GM12878 (cell line): Measurements from ENCODE around the gene ADAMTS3. TPM values are rescaled to one million over a fixed set of nuclear protein-coding genes. Genes with fewer than 3 reads are reported as not detected.

Source experiments
- ATAC-seq: fragments of 200-7000 bp; cut with Tn5 transposase; 3 replicates; pipeline ENCODE4 v1.9.1; 2020; ENCODE audit warnings: mild to moderate bottlenecking, moderate library complexity
- BruUV-seq: library from RNA; stranded (reverse); fragments of 400-500 nt; replicated peaks from 2 replicates; lab custom pipeline; 2021; lab: Mats Ljungman, UMichigan
- CTCF ChIA-PET: fragments of 300-600 bp; sonication (Branson Sonifier 250); formaldehyde crosslinking; extraction: SDS; loops from one replicate; lab custom pipeline; 2021; ENCODE audit warnings: inconsistent platforms; lab: Yijun Ruan, JAX
- POLR2A ChIA-PET: fragments of 350-600 bp; formaldehyde crosslinking; extraction: SDS; loops from one replicate; lab custom pipeline; 2021; ENCODE audit warnings: inconsistent platforms; lab: Charles Lee
- RAD21 ChIA-PET: fragments of 300-600 bp; sonication (Branson Sonifier 250); formaldehyde crosslinking; loops from one replicate; lab custom pipeline; 2023; ENCODE audit warnings: antibody characterized with exemption; ENCODE audit not compliant: unreplicated experiment; lab: Charles Lee
- SMC1A ChIA-PET: fragments of 300-600 bp; sonication (Branson Sonifier 250); formaldehyde crosslinking; loops from one replicate; lab custom pipeline; 2023; ENCODE audit not compliant: unreplicated experiment, uncharacterized antibody; lab: Charles Lee
- DNase-seq: peaks from one replicate; pipeline ENCODE4 v3.0.0-alpha.2; 2011; ENCODE audit warnings: low read depth, low spot score
- FAIRE-seq: peaks from 3 replicates; lab custom pipeline; 2011; peaks lifted over from hg19 to GRCh38; lab: Jason Lieb, UNC
- H2AFZ ChIP-seq: 2 replicates; pipeline ENCODE4 v1.6.0; 2011; ENCODE audit warnings: low read depth, low read length, control low read depth; ENCODE audit not compliant: control insufficient read depth
- H3K27ac ChIP-seq: 2 replicates; pipeline ENCODE4 v1.5.1; 2011; ENCODE audit warnings: control low read depth; ENCODE audit not compliant: control insufficient read depth, insufficient read depth
- H3K27me3 ChIP-seq, 2 experiments: replicated peaks in 1 of 2; 2 replicates each; pipeline versions ENCODE4 v1.6.0 to v1.6.1; 2011; ENCODE audit warnings: low read length in 1 of 2; ENCODE audit not compliant: control insufficient read depth in 2 of 2, insufficient read depth in 2 of 2
- H3K36me3 ChIP-seq, 2 experiments: 2 replicates each; pipeline ENCODE4 v1.5.1; 2011; ENCODE audit warnings: low read length in 1 of 2; ENCODE audit not compliant: control insufficient read depth in 2 of 2, insufficient read depth in 2 of 2
- H3K4me1 ChIP-seq: 2 replicates; pipeline ENCODE4 v1.6.1; 2011; ENCODE audit warnings: mild to moderate bottlenecking, low read length, moderate library complexity, mixed read lengths; ENCODE audit not compliant: control insufficient read depth, insufficient read depth
- H3K4me2 ChIP-seq: 2 replicates; pipeline ENCODE4 v1.6.0; 2011; ENCODE audit warnings: control low read depth; ENCODE audit not compliant: control insufficient read depth, insufficient read depth
- H3K4me3 ChIP-seq: fragments of 200-600 bp; sonication (generic); 2 replicates; pipeline ENCODE4 v1.5.1; 2016
- H3K79me2 ChIP-seq: 2 replicates; pipeline ENCODE4 v1.6.0; 2011; ENCODE audit warnings: low read length; ENCODE audit not compliant: control insufficient read depth, insufficient read depth
- H3K9ac ChIP-seq: 2 replicates; pipeline ENCODE4 v1.8.0; 2011; ENCODE audit warnings: low read length, control low read depth, mixed read lengths; ENCODE audit not compliant: control insufficient read depth, insufficient read depth
- H3K9me3 ChIP-seq: replicated peaks from 3 replicates; pipeline ENCODE4 v1.5.1; 2011; ENCODE audit warnings: mild to moderate bottlenecking, low read length; ENCODE audit not compliant: control insufficient read depth, insufficient read depth
- H4K20me1 ChIP-seq: 2 replicates; pipeline ENCODE4 v1.6.0; 2011; ENCODE audit not compliant: control insufficient read depth, insufficient read depth
- IKZF1 ChIP-seq: fragments of 450-650 bp; conservative IDR thresholded peaks from 2 replicates; pipeline ENCODE4 v1.6.1; 2017; ENCODE audit warnings: antibody characterized with exemption, mild to moderate bottlenecking
- KLF5 ChIP-seq: fragments of 450-650 bp; IDR thresholded peaks from 2 replicates; pipeline ENCODE4 v1.6.1; 2014; ENCODE audit warnings: mild to moderate bottlenecking; ENCODE audit not compliant: partially characterized antibody
- PAX8 ChIP-seq: fragments of 450-650 bp; IDR thresholded peaks from 2 replicates; pipeline ENCODE4 v1.6.1; 2017; ENCODE audit warnings: mild to moderate bottlenecking, moderate library complexity
- RAD51 ChIP-seq: fragments of 450-650 bp; IDR thresholded peaks from 2 replicates; pipeline ENCODE4 v1.6.1; 2016; ENCODE audit warnings: moderate library complexity, mild to moderate bottlenecking, inconsistent platforms
- RELA ChIP-seq: fragments of 450-650 bp; IDR thresholded peaks from 2 replicates; pipeline ENCODE4 v1.8.0; 2014; ENCODE audit warnings: borderline replicate concordance; ENCODE audit not compliant: partially characterized antibody
- ZNF274 ChIP-seq: IDR thresholded peaks from one replicate; pipeline ENCODE4 v1.8.0; 2011; ENCODE audit not compliant: insufficient read length, insufficient read depth
- ZSCAN29 ChIP-seq: fragments of 450-650 bp; IDR thresholded peaks from 2 replicates; pipeline ENCODE4 v1.6.1; 2017; ENCODE audit warnings: mild to moderate bottlenecking, moderate library complexity
- WGBS: methylation state at CpG from one replicate; pipeline ENCODE4 v1.1.6; 2016; ENCODE audit warnings: low lambda C conversion rate; ENCODE audit not compliant: insufficient replicate concordance, insufficient coverage; ENCODE audit errors: missing lambda C conversion rate; 5-methylcytosine and 5-hydroxymethylcytosine counted together
- in situ Hi-C: fragments of 300-500 bp; cut with MboI; formaldehyde crosslinking; loops from 9 replicates; pipeline ENCODE4 v1.14.3; 2018; ENCODE audit warnings: mixed read lengths
- intact Hi-C: fragments of 100-400 bp; cut with micrococcal nuclease; formaldehyde crosslinking; loops from one replicate; pipeline ENCODE4 v1.14.2; 2022; ENCODE audit not compliant: unreplicated experiment
- polyA plus RNA-seq, 11 experiments: library from polyadenylated mRNA; depleted of rRNA in 4 of 11; unstranded in 6 of 11; stranded (reverse) in 5 of 11; fragments of >200 nt; fragmentation: Nextera tagmentation in 4 of 11; fragmentation: Illumina TruSeq in 1 of 11; extraction: Ambion mirVana in 4 of 11; extraction: Trizol in 1 of 11; gene quantifications; 1 replicate in 1 of 11; 2 replicates in 10 of 11; pipeline versions ENCODE4 v1.2.1 to v1.2.3, GENCODE V29; 2011 to 2016; ENCODE audit warnings: inconsistent platforms in 2 of 11, missing spikeins in 2 of 11, low read depth in 1 of 11
- total RNA-seq, 4 experiments: library from RNA; depleted of rRNA in 3 of 4; stranded (reverse); fragments of >200 nt in 3 of 4; fragmentation: Illumina TruSeq in 1 of 4; extraction: Trizol in 1 of 4; gene quantifications; 2 replicates each; pipeline versions ENCODE4 v1.2.1 to v1.2.3, GENCODE V29; 2013 to 2021
- TF ChIP-seq, protein P1 (sequence below): IDR thresholded peaks from 2 replicates; pipeline ENCODE4 v1.6.1; 2012; ENCODE audit warnings: low read length, inconsistent platforms
- TF ChIP-seq, protein P2 (sequence below): fragments of 450-650 bp; formaldehyde crosslinking; IDR thresholded peaks from 2 replicates; pipeline ENCODE4 v1.5.0; 2022; ENCODE audit warnings: mild to moderate bottlenecking, missing genetic modification characterization
- TF ChIP-seq, protein P3 (sequence below): fragments of 450-650 bp; IDR thresholded peaks from 2 replicates; pipeline ENCODE4 v1.6.1; 2016; ENCODE audit warnings: mild to moderate bottlenecking
- TF ChIP-seq, protein P4 (sequence below): fragments of 450-650 bp; formaldehyde crosslinking; IDR thresholded peaks from 2 replicates; pipeline ENCODE4 v1.4.0; 2022; ENCODE audit warnings: mild to moderate bottlenecking, moderate library complexity

Gene ADAMTS3
- total and polyA plus RNA-seq, 10 of the 15 experiments (the other 5 are each of a cell fraction or from before 2014, with no cell fraction given), result under 0.01 to 0.07 (median 0.02) TPM; not detected in 6

DNA sequence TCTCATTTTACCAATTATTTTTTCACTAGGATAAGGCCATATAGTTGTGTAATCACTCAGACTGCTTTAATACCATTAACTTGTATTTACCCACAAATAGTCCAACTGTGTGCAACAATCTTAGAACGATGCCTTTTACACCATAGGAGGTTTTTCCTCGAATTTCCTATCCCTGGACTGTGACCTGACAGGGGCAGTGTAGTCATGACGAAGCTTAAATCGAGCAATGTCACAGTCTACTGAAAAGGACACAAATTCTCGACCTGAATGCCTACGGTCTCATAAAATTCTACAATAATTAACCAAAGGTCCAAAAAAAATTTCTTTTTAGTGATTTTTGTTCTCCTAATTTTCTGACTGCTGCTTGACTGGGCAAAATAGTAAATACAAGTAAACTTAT, 208.9 kb downstream of the ADAMTS3 start (continued):
- TF ChIP-seq, protein P1, sequence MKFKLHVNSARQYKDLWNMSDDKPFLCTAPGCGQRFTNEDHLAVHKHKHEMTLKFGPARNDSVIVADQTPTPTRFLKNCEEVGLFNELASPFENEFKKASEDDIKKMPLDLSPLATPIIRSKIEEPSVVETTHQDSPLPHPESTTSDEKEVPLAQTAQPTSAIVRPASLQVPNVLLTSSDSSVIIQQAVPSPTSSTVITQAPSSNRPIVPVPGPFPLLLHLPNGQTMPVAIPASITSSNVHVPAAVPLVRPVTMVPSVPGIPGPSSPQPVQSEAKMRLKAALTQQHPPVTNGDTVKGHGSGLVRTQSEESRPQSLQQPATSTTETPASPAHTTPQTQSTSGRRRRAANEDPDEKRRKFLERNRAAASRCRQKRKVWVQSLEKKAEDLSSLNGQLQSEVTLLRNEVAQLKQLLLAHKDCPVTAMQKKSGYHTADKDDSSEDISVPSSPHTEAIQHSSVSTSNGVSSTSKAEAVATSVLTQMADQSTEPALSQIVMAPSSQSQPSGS, result no peak
- no peak for TF ChIP-seq IKZF1
- TF ChIP-seq PAX8, result no peak
- TF ChIP-seq RAD51, result no peak

DNA sequence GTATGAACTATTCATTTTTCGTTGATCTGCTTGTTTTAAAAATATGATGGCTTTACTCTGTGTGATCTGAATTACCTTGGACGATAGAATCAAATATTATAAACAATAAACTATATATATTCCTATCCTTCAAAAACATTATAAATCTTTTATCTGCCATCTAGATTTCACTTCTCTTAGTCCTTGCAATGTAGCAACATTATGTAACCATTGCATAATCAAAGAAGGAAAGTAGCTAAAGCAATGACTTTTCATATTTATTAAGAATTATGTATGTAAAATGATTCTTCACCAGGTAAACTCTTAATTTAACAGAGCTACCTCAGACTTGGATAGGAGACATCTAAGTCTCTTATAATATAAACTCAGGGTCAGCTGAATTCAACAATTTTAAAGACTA, 210.5 kb downstream of the ADAMTS3 start:
- no peaks in the 10 kb centered on the region for H3K27me3 ChIP-seq
- H3K4me3 ChIP-seq, result no peak overlapping the region
- 0% methylated on average over 2 of the region's 2 CpGs for WGBS
- no peaks in the 10 kb centered on the region for H3K36me3 ChIP-seq
- intact Hi-C loops (no loop called here), in situ Hi-C loops (no loop called here)
- H3K9me3 ChIP-seq, result no peaks in the 10 kb centered on the region
- DNase-seq (no peak), ATAC-seq (no peak), FAIRE-seq (no peak)
- no peak overlapping the region for H3K27ac ChIP-seq
- H3K9ac ChIP-seq, result no peak overlapping the region
- H4K20me1 ChIP-seq, result no peaks in the 10 kb centered on the region
- H2AFZ ChIP-seq, result no peak overlapping the region
- ChIA-PET RAD21 (no interaction called here), SMC1A (no interaction called here), POLR2A (no interaction called here), CTCF (interaction anchor here (0.6 kb wide), 1 partner anchor 20 kb away, joined by 3 read pairs; no protein-coding TSS in a partner anchor)
- H3K4me2 ChIP-seq, result no peak overlapping the region
- no peaks in the 10 kb centered on the region for H3K79me2 ChIP-seq
- no peaks in the 10 kb centered on the region for H3K4me1 ChIP-seq
- no TSS peak for BruUV-seq
- TF ChIP-seq, protein P2, sequence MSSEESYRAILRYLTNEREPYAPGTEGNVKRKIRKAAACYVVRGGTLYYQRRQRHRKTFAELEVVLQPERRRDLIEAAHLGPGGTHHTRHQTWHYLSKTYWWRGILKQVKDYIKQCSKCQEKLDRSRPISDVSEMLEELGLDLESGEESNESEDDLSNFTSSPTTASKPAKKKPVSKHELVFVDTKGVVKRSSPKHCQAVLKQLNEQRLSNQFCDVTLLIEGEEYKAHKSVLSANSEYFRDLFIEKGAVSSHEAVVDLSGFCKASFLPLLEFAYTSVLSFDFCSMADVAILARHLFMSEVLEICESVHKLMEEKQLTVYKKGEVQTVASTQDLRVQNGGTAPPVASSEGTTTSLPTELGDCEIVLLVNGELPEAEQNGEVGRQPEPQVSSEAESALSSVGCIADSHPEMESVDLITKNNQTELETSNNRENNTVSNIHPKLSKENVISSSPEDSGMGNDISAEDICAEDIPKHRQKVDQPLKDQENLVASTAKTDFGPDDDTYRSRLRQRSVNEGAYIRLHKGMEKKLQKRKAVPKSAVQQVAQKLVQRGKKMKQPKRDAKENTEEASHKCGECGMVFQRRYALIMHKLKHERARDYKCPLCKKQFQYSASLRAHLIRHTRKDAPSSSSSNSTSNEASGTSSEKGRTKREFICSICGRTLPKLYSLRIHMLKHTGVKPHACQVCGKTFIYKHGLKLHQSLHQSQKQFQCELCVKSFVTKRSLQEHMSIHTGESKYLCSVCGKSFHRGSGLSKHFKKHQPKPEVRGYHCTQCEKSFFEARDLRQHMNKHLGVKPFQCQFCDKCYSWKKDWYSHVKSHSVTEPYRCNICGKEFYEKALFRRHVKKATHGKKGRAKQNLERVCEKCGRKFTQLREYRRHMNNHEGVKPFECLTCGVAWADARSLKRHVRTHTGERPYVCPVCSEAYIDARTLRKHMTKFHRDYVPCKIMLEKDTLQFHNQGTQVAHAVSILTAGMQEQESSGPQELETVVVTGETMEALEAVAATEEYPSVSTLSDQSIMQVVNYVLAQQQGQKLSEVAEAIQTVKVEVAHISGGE, result no peak
- TF ChIP-seq, protein P3, sequence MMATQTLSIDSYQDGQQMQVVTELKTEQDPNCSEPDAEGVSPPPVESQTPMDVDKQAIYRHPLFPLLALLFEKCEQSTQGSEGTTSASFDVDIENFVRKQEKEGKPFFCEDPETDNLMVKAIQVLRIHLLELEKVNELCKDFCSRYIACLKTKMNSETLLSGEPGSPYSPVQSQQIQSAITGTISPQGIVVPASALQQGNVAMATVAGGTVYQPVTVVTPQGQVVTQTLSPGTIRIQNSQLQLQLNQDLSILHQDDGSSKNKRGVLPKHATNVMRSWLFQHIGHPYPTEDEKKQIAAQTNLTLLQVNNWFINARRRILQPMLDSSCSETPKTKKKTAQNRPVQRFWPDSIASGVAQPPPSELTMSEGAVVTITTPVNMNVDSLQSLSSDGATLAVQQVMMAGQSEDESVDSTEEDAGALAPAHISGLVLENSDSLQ, result no peak
- TF ChIP-seq ZSCAN29 (no peak), ZNF274 (no peak), KLF5 (no peak), RELA (no peak)
- TF ChIP-seq, protein P4, sequence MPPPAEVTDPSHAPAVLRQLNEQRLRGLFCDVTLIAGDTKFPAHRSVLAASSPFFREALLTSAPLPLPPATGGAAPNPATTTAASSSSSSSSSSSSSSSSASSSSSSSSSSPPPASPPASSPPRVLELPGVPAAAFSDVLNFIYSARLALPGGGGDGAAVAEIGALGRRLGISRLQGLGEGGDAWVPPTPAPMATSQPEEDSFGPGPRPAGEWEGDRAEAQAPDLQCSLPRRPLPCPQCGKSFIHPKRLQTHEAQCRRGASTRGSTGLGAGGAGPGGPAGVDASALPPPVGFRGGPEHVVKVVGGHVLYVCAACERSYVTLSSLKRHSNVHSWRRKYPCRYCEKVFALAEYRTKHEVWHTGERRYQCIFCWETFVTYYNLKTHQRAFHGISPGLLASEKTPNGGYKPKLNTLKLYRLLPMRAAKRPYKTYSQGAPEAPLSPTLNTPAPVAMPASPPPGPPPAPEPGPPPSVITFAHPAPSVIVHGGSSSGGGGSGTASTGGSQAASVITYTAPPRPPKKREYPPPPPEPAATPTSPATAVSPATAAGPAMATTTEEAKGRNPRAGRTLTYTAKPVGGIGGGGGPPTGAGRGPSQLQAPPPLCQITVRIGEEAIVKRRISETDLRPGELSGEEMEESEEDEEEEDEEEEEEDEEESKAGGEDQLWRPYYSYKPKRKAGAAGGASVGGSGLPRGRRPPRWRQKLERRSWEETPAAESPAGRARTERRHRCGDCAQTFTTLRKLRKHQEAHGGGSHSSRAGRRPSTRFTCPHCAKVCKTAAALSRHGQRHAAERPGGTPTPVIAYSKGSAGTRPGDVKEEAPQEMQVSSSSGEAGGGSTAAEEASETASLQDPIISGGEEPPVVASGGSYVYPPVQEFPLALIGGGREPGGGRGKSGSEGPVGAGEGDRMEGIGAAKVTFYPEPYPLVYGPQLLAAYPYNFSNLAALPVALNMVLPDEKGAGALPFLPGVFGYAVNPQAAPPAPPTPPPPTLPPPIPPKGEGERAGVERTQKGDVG (CRISPR knock-in tag), result no peak
